ENCODE results near the gene SLC25A11. TPM values are rescaled to one million over a fixed set of nuclear protein-coding genes. Genes with fewer than 3 reads are reported as not detected.
A peak's percentile ranks its signal among the peaks of the same experiment; 100 is the strongest.

The SLC25A11 gene
- total and polyA plus RNA-seq, 2 donors (not counting 3 experiments of a cell fraction or from before 2014, with no cell fraction given): 58.2 to 95.2 TPM

GRCh38 chr17:4901108-4901647, 38.7 kb downstream of the SLC25A11 start:
- DNase-seq (ENCODE audit: low read depth, low spot score) (no peak), FAIRE-seq (no peak)
- Histone ChIP-seq H4K20me1 (replicated peaks; ENCODE audit: control insufficient read depth, extremely low read depth, insufficient read depth, low read length) (no peaks in the 10 kb centered on the region), H3K27me3 (ENCODE audit: control insufficient read depth in 2 of 2, insufficient read depth in 2 of 2, low read length in 2 of 2) (no peaks in the 10 kb centered on the region), H3K4me1 (ENCODE audit: control insufficient read depth, extremely low read depth, insufficient read depth, low read length) (peaks cover 10% of the 10 kb centered on the region), H3K9ac (replicated peaks; ENCODE audit: extremely low read depth, insufficient read depth, low read length) (peak overlapping the region; percentile 26), H3K36me3 (ENCODE audit: control insufficient read depth in 2 of 2, extremely low read depth in 1 of 2, insufficient read depth in 2 of 2, low read length in 2 of 2) (peaks cover 0 to 11% of the 10 kb centered on the region in 2 experiments), H3K9me1 (replicated peaks; ENCODE audit: control insufficient read depth, extremely low read depth, insufficient read depth, low read length) (no peaks in the 10 kb centered on the region), H3K4me3 (replicated peaks in 1 of 3; ENCODE audit: insufficient read depth in 1 of 3, low read depth in 1 of 3, low read length in 3 of 3) (peak overlapping the region in 1 of 3 experiments; percentile 8), H3K4me2 (ENCODE audit: insufficient read depth, low read length) (peak overlapping the region; percentile 35), H3K27ac (ENCODE audit: insufficient read depth, low read depth, low read length) (peak overlapping the region; percentile 23), H3K79me2 (ENCODE audit: control insufficient read depth, insufficient read depth, low read length) (no peaks in the 10 kb centered on the region), H2AFZ (ENCODE audit: low read depth, low read length) (peak overlapping the region; percentile 31), H3K9me3 (replicated peaks; ENCODE audit: control insufficient read depth, insufficient read depth, low read length) (no peaks in the 10 kb centered on the region)
- POLR2A ChIA-PET: no interaction called here
- CTCF ChIA-PET: interaction anchor here (1.0 to 6.9 kb wide), 8 partner anchors 23 to 192 kb away, joined by 3 to 70 read pairs (median 4); partner anchors contain the start of genes ARRB2, GLTPD2, PSMB6 and SPAG7
- BruUV-seq (replicated peaks): TSS peak; percentile 65
- dilution Hi-C loops (cut with MboI; ENCODE audit: extremely low pct_ligation_motif_present, low sequenced_read_pairs): no loop called here
- intact Hi-C loops (cut with micrococcal nuclease): loop anchor here (5.0 kb wide), 2 partner anchors 114 to 169 kb away; partner anchors contain the start of genes GLTPD2, MED11 and VMO1
- no peak for TF ChIP-seq MAX (IDR thresholded peaks at IDR 0.05; ENCODE audit: insufficient read depth, insufficient read length)
- no peak for TF ChIP-seq MYC (IDR thresholded peaks at IDR 0.05; ENCODE audit: low read depth, low read length)
- TF ChIP-seq FOS (IDR thresholded peaks at IDR 0.05; ENCODE audit: borderline replicate concordance, insufficient read depth, low read length): no peak
- TF ChIP-seq POLR2A (IDR thresholded peaks at IDR 0.05; ENCODE audit: low read depth, low read length): peak; percentile 5
- TF ChIP-seq CTCF (IDR thresholded peaks at IDR 0.05; ENCODE audit: extremely low read depth in 1 of 2, insufficient read depth in 1 of 2, low read depth in 1 of 2, low read length in 2 of 2): no peak
- TF ChIP-seq EZH2 (IDR thresholded peaks at IDR 0.05; ENCODE audit: borderline replicate concordance, low read depth, low read length, severe bottlenecking): no peak
- TF ChIP-seq POLR2AphosphoS5 (IDR thresholded peaks at IDR 0.05; ENCODE audit: insufficient read depth, low read depth, low read length): peak; percentile 15
- no peak for TF ChIP-seq JUN (IDR thresholded peaks at IDR 0.05; ENCODE audit: borderline replicate concordance, insufficient read depth, insufficient read length, low read depth)
- no peak for TF ChIP-seq GATA2 (IDR thresholded peaks at IDR 0.05; ENCODE audit: insufficient read depth, insufficient read length, low read depth, low read length)
